HG02973 (cell line): ENCODE measurements around the gene ABCF2.

Source experiments
- ATAC-seq: cut with Tn5 transposase; IDR thresholded peaks from one replicate; pipeline ENCODE4 v1.9.1; 2021; ENCODE audit warnings: moderate library complexity; ENCODE audit not compliant: unreplicated experiment

Gene ABCF2

GRCh38 chr7:151252961-151253711, 26.1 kb upstream of the ABCF2 start:
- no peak for ATAC-seq

DNA sequence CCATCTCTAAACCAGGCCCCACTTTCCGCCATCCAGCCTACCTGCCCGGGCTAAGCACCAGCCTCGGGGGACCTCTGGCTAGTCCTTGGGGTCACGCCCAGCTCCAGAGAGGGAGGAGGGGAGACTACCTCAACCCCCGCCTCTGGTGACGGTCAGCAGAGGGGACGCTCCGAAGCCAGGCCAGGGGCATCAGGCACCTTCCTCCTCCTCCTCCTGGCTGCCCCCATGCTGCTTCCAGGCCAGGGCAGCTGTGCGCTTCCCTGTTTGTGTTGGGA, 25.5 kb upstream of the ABCF2 start:
- ATAC-seq = no peak

- ATAC-seq = no peak
Measured at GRCh38 chr7:151251689-151252560, 24.9 kb upstream of the ABCF2 start.

GRCh38 chr7:151251328-151251688, 24.3 kb upstream of the ABCF2 start:
- ATAC-seq = no peak

GRCh38 chr7:151250181-151251132, 23.5 kb upstream of the ABCF2 start:
- ATAC-seq = no peak

- no peak for ATAC-seq
Measured at GRCh38 chr7:151249732-151250072, 22.7 kb upstream of the ABCF2 start.

GRCh38 chr7:151249034-151249731, 22.2 kb upstream of the ABCF2 start:
- ATAC-seq = no peak

DNA sequence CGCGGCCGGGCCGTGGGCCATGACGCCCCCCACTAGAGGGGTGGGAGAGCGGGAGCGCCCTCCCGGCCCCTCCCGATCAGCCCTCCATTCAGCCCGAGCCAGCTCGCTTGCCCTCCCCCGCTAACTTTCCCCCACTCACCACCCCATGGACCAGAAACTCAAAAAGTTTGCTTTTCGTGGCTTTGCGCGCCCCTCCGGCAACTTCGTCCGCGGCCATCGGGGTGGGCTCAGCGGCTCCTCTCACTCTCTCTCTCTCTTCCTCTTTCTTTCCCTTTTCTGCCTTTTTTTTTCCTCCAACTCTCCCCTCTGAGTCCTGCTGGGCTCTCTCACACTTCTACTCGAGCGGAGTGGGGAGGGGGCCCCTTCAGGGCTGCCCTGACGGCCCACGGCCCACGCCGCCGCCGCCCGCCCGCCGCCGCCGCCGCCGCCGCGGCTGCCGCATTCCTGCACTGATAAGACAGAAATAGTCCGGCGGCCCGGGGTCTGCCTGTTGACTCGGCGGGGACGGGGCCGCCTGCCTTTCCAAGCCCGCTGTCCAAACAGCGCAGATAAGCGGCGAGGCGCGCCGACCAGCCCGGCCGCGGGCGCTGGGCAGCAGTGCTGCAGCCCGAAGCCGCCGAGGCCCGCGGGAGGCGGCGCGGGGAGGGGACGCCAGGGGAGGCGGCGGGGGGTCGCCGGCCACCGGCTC, 21.5 kb upstream of the ABCF2 start, which contains the start of gene SMARCD3:
SMARCD3 (minus strand) TSS at position 349 of the 688 bp plus-strand sequence; CDS start at position 217, 132 bp downstream.
- no peak for ATAC-seq

DNA sequence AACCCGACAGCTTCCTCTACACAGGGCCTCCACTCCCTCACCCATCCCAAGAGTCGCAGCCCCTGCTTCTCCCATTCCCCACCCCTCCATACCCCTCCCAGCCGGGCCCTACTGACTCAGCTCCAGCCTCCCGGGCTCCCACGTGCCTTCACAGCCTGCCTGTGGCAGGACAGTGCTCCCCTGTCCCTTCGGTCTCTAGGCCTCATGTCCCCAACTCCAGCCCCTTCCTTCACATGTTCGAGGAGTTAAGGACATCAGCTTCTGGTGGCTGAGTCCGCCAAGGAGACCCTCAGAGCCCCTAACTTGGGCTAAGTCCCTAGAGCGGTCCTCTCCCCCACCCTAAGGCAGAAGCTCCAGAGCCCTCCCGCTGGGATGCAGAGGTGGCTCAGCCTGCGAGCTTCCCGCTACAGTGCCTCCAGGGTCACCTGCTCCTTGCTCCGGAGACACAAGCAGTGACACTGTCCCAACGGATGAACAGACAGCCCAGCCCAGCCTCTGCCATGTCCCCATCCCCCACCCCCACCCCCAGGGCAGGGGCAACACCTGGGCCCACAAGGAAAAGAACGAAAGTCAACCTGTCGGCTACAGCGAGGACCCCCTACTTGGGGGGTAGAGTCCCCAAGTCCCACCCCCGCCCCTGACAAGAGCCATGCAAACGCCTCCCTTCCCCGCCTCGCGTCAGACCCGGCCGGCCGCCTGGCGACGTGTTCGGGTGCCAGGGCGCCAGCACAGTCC, 20.8 kb upstream of the ABCF2 start:
- no peak for ATAC-seq

- ATAC-seq = no peak
Measured at GRCh38 chr7:151246851-151247580, 20.0 kb upstream of the ABCF2 start.

DNA sequence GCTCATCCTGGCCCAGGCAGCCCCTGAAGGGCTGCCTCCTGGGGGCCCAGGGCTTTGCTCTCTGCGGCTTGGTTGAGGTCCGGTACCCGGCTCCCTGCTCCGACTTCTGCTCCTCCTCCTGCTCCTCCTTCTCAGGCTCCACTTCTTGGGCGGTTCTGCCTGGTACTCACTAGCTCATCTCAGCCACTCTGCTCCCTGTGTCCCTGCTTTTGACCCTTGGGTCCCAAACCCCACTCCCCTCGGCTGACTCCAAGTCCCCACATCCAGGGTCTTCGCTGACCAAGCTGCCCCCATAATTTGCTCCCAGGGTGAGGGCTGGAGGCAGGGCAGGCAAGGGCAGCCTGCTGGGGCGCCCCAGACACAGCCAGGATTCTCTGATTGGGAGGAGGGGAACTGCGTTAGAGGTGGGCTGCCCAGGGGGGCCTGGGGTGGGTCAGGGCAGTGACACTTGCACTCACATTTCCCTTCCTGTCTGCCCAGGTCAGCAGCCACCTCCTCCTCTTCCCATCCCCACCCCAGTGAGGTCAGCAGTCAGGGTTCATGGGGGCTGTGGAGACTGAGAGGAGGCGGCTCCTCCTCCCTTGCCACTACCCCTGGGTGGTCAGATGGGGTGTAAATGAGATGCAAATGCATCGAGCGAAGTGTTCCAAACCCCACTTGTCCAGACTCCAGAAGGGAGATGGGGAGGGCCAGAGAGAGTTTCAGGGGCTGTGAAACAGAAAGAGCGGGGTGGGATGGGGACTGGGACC, 19.3 kb upstream of the ABCF2 start:
- no peak for ATAC-seq

DNA sequence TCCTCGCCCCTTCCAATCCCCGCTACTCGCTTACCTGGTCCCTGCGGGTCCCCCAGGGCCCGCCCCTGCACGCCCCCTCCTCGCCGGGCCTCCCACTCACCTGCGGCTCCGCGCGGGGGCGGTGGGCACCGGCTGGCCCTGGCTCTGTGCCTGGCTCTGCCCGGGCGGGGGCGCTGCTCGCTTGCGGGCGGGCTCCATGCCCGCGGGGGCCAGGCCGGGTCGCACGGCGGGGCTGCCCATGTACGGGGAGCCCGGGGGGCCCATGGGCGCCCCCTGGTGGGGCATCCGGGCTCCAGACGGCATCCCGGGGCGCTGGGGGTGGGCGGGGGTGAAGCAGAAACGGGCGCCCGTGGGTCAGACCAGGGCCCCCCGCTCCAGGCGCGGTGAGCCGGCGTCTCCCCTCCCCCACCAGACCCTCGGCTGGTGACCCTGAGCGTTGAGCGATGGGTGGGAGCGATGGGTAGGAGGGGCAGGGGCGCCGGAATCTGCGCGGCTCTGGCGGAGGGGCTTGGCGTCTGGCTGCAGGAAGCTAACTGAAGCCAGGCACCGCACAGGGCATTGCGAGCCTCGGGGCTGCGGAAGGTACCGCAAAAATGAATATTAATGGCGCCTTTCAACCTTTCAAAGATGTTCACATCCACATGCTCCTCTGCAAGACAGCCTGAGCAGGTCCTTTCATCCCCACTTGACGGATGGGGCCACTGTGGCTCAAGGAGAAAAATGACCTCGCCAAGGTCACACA, 18.5 kb upstream of the ABCF2 start:
- ATAC-seq = no peak

GRCh38 chr7:151244841-151245346, 17.9 kb upstream of the ABCF2 start:
- no peak for ATAC-seq

- no peak for ATAC-seq
Measured at GRCh38 chr7:151244196-151244840, 17.3 kb upstream of the ABCF2 start.

- ATAC-seq = peak; percentile 43
Measured at GRCh38 chr7:151243408-151244195, 16.6 kb upstream of the ABCF2 start.

DNA sequence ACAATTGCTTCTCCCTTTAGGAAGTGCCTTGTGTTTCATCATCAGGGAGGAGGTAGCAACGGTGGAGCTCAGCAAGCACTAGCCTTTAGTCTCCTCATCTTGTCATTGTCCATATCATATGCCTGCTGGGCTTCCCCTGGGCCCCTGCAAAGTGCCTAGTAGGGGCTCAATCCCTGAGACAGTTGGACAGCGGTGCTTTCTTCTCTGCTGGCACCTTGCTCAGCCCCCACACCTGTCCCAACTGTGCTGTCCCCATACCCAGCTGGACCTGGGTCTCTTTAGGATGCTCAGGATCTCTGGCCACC, 16.0 kb upstream of the ABCF2 start:
- no peak for ATAC-seq
